ENCODE results near the gene KLRC1. TPM values are rescaled to one million over a fixed set of nuclear protein-coding genes. Genes with fewer than 3 reads are reported as not detected.
A peak's percentile ranks its signal among the peaks of the same experiment; 100 is the strongest.
"Not testable (repeated sequence)": the region's sequence is repeated elsewhere in the genome, so short reads cannot be mapped to it uniquely, and the experiment has no call there.

The KLRC1 gene
- total RNA-seq, 1 donor from 2014 or later: not detected

DNA sequence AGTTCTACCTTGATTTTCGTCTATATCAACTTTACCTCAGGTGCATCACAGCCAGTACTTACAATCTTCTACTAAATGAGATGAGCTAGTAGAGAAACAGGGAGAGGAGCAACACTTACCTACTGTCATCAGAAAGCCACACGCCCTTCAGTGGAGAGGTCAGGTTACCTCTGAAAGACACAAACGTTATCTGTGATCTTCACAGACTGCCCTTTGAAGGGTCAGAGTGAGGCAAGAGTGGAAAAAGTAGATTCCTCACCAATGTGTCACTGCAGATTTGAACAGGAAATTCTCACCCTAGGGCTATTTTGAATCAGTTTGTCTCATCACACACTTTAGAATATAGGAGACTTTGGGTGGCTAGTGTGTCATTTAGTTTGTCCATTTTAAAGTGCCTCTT is 31.0 kb downstream of the KLRC1 start:
- DNase-seq (ENCODE audit: low read depth): not testable (repeated sequence)

DNA sequence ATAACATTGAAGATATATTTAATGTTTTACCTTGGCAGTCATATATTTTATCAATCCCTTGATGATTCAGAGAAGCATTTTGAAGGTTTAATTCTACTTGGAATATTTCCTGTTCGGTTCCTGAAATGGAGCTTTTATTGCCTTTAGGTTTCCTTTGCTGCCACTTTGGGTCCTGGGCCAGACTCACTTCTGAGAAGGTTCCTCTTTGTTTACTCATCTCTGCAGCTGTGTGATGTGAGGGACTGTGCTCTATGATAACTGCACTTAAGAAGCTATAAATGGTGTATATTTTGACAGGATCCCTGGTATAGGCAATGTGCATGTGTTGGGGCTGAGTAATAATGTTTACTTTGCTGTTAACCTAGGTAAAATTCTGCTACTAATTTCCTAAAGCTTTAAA is 32.8 kb downstream of the KLRC1 start, which contains the start of gene KLRC3:
Gene KLRC3 (minus strand): TSS at position 262 of the 400 bp plus-strand sequence. CDS start 45 bp downstream, at position 217.
- not testable (repeated sequence) for DNase-seq (ENCODE audit: low read depth)

DNA sequence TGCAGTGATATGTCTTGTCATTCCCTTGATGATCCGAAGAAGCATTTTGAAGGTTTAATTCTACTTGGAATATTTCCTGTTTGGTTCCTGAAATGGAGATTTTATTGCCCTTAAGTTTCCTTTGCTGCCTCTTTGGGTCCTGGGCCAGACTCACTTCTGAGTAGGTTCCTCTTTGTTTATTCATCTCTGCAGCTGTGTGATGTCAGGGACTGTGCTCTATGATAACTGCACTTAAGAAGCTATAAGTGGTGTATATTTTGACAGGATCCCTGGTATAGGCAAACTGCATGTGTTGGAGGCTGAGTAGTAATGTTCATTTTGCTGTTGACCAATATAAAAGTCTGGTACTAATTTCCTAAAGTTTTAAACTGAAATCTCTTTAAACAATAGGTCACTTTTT is 43.8 kb downstream of the KLRC1 start, which contains the start of gene KLRC4:
Gene KLRC4 (minus strand): TSS at position 366 of the 400 bp plus-strand sequence. CDS start 182 bp downstream, at position 184.
- DNase-seq (ENCODE audit: low read depth): peak; percentile 3

DNA sequence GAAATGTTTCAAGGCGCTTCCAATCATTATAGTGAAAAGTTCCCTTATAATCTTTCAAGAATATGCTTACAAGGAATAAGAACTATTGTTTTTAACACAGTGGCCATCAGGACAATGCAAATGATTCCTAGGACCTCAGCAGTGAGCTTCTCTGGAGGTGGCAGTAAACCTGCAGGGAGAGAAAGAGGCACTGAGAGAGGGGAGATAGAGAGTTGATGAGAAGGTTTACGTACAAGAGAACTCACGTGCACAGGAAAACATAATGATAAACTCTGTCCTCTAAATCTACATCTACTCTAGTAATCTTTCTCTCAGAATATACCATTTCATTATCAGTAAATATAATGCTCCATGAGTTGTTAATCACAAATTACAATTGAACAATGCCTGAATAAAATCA is 44.3 kb downstream of the KLRC1 start:
- no peak for DNase-seq (ENCODE audit: low read depth)

DNA sequence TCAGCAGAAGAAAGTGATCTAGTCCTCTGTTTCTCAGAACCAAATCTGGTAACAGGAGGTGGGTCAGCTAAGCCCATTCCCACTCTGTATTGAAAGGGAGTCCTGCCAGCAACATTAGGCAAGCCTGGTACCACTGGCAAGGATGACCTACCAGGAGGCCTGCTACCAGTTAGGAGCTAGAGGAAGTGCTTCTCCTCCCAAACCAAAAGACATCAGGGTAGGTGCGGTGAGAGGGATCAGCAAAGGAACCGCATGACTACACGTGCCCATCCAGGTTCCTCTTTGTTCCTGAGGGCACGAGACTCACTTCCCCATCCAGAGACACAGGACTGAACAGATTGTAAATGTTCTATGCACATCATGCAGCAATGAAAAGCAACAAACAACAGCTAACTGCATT is 46.5 kb downstream of the KLRC1 start:
- DNase-seq (ENCODE audit: low read depth): no peak

DNA sequence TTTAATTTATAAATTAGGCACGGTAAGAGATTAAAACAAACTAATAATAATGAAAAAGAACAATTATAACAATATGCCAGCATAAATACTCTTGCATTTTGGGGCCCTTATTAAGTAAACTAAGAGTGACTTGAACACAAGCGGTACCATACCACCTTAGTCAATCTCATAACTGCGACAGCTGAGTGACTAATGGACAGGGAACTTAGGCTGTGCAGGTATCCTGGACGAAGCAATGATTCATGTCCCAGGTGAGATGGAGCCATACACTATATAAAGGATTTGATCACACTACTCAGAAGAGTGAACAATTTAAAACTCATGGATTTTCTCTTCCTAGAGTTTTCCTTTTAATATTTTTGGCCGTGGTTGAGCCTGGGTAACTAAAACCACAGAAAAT is 47.9 kb downstream of the KLRC1 start:
- DNase-seq (ENCODE audit: low read depth): no peak

DNA sequence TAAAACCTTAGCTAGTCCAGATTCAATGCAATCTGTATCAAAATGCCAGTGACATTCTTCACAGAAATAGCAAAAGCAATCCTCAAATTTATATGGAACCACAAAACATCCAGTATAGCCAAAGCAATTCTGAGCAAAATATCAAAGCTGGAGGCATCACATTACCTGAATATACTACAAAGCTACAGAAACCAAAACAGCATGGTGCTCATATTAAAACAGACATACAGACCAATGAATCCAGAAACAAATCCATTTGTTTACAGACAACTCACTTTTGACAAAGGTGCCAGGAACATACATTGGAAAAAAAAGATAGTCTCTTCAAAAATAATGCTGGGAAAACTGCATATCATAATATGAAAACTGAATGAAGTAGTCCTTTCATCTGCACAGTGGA is 48.4 kb downstream of the KLRC1 start:
- DNase-seq (ENCODE audit: low read depth): no peak

DNA sequence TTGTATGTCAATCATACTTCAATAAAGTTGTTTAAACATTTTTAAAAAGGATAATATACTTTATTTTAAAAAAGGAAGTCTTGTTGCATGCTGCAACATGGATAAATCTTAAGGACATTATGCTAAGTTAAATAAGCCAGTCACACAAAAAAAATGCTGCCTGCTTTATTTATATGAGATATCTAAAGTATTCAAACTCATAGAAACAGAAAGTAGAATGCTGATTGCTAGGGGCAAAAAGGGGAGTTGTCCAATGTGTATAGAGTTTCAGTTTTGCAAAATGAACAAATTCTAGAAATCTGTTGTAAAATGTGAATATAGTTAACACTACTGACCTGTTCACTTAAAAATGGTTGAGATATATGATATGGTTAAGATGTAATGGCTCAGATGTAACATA is 52.3 kb downstream of the KLRC1 start:
- no peak for DNase-seq (ENCODE audit: low read depth)

DNA sequence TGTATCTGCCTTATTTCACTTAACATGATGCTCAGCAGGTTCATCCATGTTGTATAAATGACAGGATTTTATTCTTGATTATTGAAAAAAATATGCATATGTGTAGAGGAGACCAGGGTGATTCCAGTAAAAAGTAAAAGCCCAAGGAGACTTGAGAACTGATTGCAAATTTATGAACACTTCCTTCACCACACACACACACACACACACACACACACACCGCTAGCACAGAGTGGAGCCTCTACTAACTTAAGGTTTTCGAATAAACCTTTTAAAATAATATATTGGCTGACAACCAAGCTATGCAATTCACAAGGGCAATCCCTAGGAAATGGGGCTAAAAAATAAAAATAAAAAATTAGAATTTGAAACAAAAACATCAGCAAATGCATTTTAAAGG is 55.0 kb downstream of the KLRC1 start:
- DNase-seq (ENCODE audit: low read depth): no peak

DNA sequence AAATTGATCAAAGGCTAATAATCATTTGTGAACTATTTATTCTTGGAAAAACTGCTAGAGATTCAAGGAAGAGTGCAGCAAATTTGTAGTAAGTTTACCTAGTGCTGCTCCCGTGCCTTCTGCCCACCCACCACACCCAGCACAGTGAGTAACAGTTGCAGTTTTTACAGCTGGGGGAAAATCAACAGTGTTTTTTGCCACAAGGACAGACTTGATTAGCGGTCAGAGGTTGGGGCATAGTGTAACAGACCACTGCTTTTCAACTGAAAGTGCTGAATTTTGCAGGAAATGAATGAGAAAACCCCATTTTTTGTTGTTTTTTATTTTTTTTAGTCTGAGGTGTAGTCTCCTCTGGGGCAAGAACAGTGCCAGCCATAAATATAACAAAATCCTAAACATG is 55.9 kb downstream of the KLRC1 start:
- DNase-seq (ENCODE audit: low read depth): no peak

DNA sequence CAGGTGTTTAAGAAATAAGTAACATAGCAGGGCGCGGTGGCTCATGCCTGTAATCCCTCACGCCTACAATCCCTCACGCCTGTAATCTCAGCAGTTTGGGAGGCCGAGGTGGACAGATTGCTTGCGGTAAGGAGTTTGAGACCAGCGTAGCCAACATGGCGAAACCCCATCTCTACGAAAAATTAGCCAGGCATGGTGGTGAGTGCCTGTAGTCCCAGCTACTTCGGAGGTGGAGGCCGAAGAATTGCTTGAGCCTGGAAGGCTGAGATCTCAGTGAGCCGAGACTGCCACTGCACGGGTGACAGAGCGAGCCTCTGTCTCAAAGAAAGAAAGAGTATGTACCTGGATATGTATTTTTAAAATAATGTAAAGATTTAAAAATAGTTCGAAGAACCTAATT is 57.0 kb downstream of the KLRC1 start:
- DNase-seq (ENCODE audit: low read depth): not testable (repeated sequence)

Other genes starting within 250 kb of the KLRC1 start
- 52.6 and 61.1 TPM in 2 replicates for gene GABARAPL1, start 240.5 kb downstream of the KLRC1 start, total RNA-seq
- under 0.01 and 0.03 TPM in 2 replicates for gene KLRD1, start 145.5 kb downstream of the KLRC1 start, total RNA-seq
- gene KLRK1, start 63.3 kb downstream of the KLRC1 start, total RNA-seq: 0.21 TPM in 1 of 2 replicates, not detected in the other
- gene KLRC4, start 43.6 kb downstream of the KLRC1 start, total RNA-seq: not detected in 2 replicates
- not detected in 2 replicates for gene KLRC3, start 32.8 kb downstream of the KLRC1 start, total RNA-seq
- 0.40 TPM in 1 of 2 replicates, not detected in the other for gene KLRC2, start 17.4 kb downstream of the KLRC1 start, total RNA-seq
- gene EIF2S3B, start 52.5 kb upstream of the KLRC1 start, total RNA-seq: 0.62 and 0.83 TPM in 2 replicates
- 19.4 and 24.0 TPM in 2 replicates for gene MAGOHB, start 160.2 kb upstream of the KLRC1 start, total RNA-seq
- 3.7 and 3.8 TPM in 2 replicates for gene STYK1, start 220.7 kb upstream of the KLRC1 start, total RNA-seq

Measured in myocyte (in vitro differentiated cells).